Muscle of leg (tissue), 11 donors: ENCODE measurements around the gene MDFIC. TPM values are rescaled to one million over a fixed set of nuclear protein-coding genes. Genes with fewer than 3 reads are reported as not detected.

ENCODE experiments used
- DNase-seq: peaks from one replicate; pipeline ENCODE4 v3.0.0; 2013
- H3K27ac ChIP-seq: one replicate; pipeline ENCODE4 v1.5.1; 2013; ENCODE audit warnings: mild to moderate bottlenecking, low read length, control low read depth
- H3K27me3 ChIP-seq: one replicate; pipeline ENCODE4 v1.6.1; 2013; ENCODE audit warnings: low read length; ENCODE audit not compliant: control insufficient read depth, insufficient read depth
- H3K36me3 ChIP-seq: one replicate; pipeline ENCODE4 v1.6.1; 2013; ENCODE audit warnings: low read length; ENCODE audit not compliant: control insufficient read depth, insufficient read depth
- H3K4me1 ChIP-seq: one replicate; pipeline ENCODE4 v1.6.1; 2013; ENCODE audit warnings: low read length; ENCODE audit not compliant: control insufficient read depth, insufficient read depth
- H3K4me3 ChIP-seq: one replicate; pipeline ENCODE4 v1.5.1; 2013; ENCODE audit warnings: low read length, control low read depth
- H3K9me3 ChIP-seq: replicated peaks from 2 replicates; pipeline ENCODE4 v1.6.1; 2013; ENCODE audit warnings: low read depth, low read length; ENCODE audit not compliant: control insufficient read depth
- WGBS: methylation state at CpG from one replicate; pipeline ENCODE4 v1.1.5; 2013; ENCODE audit warnings: missing lambda C conversion rate; ENCODE audit not compliant: insufficient coverage; 5-methylcytosine and 5-hydroxymethylcytosine counted together
- polyA plus RNA-seq, 8 donors: library from polyadenylated mRNA; unstranded; fragments of 120-200 nt; gene quantifications; one replicate each; pipeline versions ENCODE4 v1.2.1 to v1.2.3, GENCODE V29; 2013; ENCODE audit warnings: inconsistent platforms in 1 of 8, low replicate concordance in 1 of 8; ENCODE audit not compliant: insufficient read length in 8 of 8, insufficient read depth in 1 of 8
- total RNA-seq: library from RNA; stranded (reverse); fragments of 120-200 nt; gene quantifications from one replicate; pipeline ENCODE4 v1.2.4, GENCODE V29; 2013

Gene MDFIC
- total and polyA plus RNA-seq, 9 donors, result 24.5 to 44.3 (median 34.0) TPM

- Histone ChIP-seq H3K27ac (no peak overlapping the region), H3K27me3 (no peaks in the 10 kb centered on the region), H3K4me1 (no peaks in the 10 kb centered on the region), H3K4me3 (no peak overlapping the region), H3K9me3 (no peaks in the 10 kb centered on the region), H3K36me3 (no peaks in the 10 kb centered on the region)
- DNase-seq, result no peak
- WGBS, result no CpG with 5 or more reads among the region's 1 CpG
These were observed 146.3 kb downstream of the MDFIC start for GRCh38 chr7:115068220-115068619.
